Body of pancreas (tissue), 4 donors: ENCODE data around the gene FITM1.

Source experiments
- CTCF ChIP-seq, 7 experiments: fragments of 450-650 bp in 4 of 7; fragments of 200-600 bp in 3 of 7; sonication (generic) in 3 of 7; IDR thresholded peaks; one replicate each; pipeline ENCODE4 v1.5.1; 2016 to 2019; ENCODE audit warnings: antibody characterized with exemption in 7 of 7
- POLR2A ChIP-seq, 3 donors: fragments of 450-650 bp; IDR thresholded peaks; one replicate each; pipeline ENCODE4 v1.6.1; 2016; ENCODE audit warnings: antibody characterized with exemption in 3 of 3, mild to moderate bottlenecking in 2 of 3

GRCh38 chr14:24122898-24123297 is 7.6 kb upstream of the FITM1 start:
- no peak for TF ChIP-seq POLR2A (IDR thresholded peaks at IDR 0.05)
- TF ChIP-seq CTCF (IDR thresholded peaks at IDR 0.05): no peak
